ENCODE measurements around the gene PHF12.
A peak's percentile ranks its signal among the peaks of the same experiment; 100 is the strongest.
"Not testable (repeated sequence)": the region's sequence is repeated elsewhere in the genome, so short reads cannot be mapped to it uniquely, and the experiment has no call there.

PHF12 gene

DNA sequence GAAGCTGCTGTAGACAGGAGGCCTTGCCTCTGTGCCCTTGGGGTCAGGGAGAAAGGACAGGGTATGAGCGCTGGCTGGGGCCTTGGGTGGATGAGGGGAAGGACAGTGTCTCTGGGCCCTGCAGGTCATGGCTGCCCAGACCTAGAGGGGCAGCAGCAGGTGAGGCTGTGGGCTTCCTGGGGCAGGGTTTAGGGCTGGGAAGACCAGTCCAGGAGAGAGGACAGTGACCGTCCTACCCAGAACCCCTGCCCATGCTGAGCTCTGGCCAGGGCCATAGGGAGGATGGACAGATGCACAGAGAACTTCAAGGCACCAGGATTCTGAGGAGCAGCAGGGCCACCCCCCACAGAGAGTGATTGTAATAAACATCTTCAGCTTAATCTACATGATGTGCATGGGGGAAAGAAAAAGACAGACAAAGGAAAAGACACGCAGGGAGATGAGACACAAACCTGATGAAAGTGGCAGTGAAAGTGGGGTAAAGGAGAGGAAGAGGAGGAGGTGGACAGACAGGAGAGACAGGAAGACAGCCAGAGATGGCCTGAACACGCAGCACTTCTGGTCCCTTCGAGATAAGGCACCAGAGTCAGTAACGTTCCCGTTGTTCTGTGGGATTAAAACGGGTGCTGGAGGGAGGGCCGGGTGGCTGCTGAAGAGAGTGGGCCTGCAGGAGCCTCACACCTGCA is 71.3 kb downstream of the PHF12 start:
- no peak for DNase-seq

DNA sequence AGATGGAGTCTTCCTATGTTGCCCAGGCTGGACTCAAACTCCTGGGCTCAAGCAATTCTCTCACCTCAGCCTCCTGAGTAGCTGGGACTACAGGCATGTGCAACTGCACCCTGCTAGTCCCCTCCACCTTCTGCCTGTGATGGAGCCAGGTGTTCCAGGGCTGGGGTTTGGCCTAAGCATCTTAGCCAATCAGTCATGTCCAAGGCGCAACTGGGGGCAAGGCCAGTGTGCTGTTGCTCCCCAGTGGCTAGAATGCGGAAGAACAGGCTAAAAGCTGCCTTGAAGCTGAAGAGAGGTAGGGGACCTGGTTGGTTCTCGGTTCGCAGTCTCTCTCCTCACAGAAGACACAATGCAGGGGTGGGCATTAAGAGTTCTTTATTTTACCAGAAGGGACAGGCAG is 72.3 kb downstream of the PHF12 start:
- DNase-seq, result peak; percentile 9

DNA sequence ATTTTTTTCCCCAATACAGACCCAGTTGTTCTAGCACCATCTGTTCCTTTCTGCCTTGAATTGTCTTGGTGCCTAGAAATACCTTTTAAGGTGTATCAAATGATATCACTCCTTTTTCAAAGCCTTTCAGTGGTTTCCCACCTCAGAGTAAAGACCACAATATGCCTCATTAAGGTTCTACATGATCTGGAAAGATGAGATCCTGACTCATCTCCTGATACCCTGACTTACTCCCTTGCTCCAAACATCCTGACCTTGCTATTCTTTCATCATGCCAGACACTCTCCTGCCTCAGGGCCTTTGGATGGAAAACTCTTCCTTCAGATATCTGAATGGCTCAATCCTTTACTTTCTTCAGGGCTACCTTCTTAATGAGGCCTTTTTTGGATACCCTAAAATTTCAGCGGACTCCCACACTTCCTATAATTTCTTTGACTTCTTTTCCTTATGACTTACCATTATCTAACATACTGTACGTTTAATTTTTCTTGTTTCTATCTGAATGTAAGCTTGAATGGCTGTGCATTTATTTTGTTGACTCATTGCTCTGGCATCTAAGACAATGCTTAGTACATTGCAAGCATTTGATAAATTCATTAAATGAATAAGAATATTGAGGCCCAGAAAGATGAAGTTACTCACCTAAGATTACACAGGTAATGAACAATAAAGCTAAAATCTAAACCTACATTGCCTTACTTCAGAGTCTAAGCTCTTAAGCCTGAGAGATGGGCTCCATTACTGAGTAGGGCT is 73.0 kb downstream of the PHF12 start:
- no peak for DNase-seq

- not testable (repeated sequence) for DNase-seq
Measured at GRCh38 chr17:28877150-28877711, 74.1 kb downstream of the PHF12 start.

- DNase-seq, result no peak
Measured at GRCh38 chr17:28875848-28876550, 75.3 kb downstream of the PHF12 start.

DNA sequence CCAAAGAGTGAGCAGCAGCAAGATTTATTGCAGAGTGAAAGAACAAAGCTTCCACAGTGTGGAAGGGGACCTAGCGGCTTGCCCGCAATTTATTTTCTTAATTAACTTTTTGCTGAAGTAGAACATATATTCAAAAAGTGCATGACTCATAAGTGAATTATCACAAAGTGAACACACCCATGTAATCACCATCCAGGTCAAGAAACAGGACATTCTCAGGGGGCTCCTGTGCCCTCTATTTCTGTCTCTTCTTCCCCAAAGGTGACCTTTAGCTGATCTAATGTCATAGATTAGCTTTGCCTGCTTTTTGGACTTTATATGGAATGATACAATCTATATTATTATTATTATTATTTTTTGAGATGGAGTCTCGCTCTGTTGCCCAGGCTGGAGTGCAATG is 76.6 kb downstream of the PHF12 start:
- no peak for DNase-seq

DNA sequence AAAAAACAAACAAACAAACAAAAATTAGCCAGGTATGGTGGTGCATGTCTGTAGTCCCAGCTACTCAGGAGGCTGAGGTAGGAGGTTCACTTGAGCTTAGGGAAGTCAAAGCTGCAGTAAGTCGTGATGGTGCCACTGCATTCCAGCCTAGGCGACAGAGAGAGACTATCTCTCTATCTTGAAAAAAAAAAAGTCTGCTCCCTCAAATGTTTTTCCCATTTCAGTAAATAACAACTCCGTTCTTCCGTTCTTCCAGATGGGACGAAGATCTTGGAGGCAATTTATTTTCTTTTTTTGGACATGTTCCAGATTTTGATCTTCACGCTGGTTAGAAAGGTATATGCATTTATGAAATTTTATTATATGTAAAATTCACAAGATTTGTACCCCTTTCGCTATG is 77.5 kb downstream of the PHF12 start:
- DNase-seq, result no peak

DNA sequence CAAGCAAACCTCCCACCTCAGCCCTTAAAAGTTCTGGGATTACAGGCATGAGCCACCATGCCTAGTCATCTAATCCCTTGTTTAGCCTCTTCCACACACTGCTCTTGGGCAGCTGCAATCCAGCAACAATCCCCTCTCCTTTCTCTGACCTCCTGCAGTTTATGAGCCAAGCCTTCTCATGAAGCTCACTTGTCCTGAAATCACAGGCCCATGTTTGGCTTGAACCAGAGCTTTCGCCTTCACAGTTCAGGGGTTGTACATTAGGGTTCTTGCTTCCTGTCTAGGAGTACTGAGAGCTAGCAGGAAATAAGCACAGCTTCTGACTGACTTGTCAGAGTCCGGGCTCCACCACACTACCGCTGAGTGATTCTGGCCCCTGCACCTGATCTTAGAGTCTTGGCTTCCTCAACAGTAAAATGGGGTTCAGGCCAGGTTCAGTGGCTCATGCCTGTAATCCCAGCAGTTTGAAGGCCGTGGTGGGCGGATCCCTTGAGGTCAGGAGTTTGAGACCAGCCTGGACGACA is 80.2 kb downstream of the PHF12 start:
- DNase-seq, result no peak

DNA sequence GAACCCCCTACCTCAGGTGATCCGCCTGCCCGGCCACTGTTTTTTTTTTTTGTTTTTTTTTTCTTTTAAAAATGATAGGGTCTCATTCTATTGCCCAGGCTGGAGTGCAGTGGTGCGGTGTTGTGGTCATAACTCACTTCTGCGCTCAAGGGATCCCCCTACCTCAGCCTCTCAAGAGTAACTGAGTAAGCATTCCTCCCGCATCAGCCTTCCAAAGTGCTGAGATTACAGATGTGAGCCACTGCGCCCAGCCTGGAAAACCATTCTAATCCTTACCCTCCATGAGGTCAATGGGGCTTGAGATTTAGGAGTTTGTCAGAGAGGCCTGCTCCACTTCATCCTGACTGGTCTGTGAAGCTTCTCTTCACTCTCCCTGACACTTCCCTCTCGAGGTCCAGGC is 84.0 kb downstream of the PHF12 start:
- DNase-seq, result no peak

- DNase-seq, result no peak
Measured at GRCh38 chr17:28865946-28866752, 85.2 kb downstream of the PHF12 start.

DNA sequence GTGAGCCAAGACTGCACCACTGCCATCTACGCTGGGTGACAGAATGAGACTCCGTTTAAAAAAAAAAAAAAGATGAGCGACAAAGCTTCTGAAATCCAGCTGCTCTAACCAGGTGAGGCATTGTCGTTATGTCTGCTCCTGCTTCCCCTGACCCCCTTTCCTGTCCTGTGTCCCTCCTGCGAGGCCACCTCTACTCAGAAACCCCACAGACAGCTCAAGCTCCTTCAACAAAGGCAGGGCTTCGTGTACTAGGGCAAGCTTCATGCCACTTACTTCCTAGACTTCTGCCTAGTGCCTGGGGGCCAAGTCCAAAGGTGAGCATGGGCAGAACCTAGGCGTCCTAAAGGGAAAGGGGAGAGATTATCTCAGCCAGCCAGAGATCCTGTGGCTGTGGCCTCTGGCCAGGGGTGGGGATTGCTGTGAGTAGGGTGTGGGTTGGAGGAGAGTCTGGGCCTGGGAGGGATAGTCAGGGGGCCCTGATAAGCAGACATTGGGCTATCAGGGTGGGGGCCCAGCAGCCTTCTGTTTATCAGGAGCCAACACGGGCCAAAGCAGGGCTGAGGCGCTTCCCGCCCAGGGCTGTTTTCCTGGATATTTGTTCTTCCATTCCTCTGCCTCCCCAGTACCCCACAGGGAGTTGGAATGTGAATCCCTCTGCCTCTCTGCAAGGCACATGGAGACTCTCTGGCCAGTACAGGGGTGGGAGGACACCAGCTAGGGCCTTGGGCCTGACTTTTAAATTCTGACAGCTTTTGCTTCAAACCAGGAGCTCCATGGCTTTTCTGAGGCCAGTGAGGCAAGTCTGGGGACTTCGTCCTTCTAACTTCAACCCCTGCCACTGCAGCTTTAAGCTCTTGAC is 86.1 kb downstream of the PHF12 start:
- DNase-seq, result no peak

- no peak for DNase-seq
Measured at GRCh38 chr17:28863953-28864352, 87.4 kb downstream of the PHF12 start.

DNA sequence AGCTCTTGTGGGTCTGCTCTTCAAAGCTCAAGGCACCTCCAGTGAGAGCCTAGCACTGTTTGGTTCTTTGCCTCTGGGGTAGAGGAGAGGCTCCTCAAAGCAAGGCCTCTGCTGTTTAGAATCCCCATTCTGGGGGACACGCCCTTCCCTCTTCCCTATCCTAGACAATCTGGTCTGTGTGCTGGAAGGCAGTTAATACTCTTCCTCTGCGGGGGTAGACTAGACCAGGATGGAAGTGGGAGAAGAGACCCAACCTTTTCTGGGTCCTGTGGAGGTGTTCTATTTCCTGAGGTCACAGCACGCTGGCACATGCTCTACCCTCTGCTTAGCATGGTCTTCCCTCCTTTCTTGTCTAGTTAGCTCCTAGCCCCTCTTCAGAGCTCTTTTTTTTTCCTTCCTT is 88.8 kb downstream of the PHF12 start:
- no peak for DNase-seq

- no peak for DNase-seq
Measured at GRCh38 chr17:28861393-28862203, 89.7 kb downstream of the PHF12 start.

DNA sequence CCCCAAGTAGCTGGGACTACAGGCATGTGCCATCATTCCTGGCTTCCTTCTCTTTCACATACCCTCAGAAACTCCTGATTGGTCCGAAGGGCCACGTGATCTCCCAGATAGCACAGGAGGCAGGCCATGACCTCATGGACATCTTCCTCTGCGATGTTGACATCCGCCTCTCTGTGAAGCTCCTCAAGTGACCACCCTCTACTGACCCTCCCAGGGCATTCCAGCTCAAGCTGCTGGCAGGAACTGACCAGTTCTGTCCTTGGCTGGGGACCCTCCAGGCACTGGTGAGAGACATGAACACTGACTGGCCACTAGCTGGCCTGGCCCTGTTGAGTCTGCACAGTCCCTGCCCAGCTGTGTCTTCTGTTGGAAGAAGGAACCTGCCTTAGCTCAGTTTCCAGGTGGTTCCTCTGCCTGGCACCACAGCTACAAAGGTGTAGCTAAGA is 90.9 kb downstream of the PHF12 start:
- DNase-seq, result no peak

- no peak for DNase-seq
Measured at GRCh38 chr17:28858801-28859355, 92.4 kb downstream of the PHF12 start.

- no peak for DNase-seq
Measured at GRCh38 chr17:28857905-28858800, 93.2 kb downstream of the PHF12 start.

- no peak for DNase-seq
Measured at GRCh38 chr17:28856028-28856574, 95.2 kb downstream of the PHF12 start.

DNA sequence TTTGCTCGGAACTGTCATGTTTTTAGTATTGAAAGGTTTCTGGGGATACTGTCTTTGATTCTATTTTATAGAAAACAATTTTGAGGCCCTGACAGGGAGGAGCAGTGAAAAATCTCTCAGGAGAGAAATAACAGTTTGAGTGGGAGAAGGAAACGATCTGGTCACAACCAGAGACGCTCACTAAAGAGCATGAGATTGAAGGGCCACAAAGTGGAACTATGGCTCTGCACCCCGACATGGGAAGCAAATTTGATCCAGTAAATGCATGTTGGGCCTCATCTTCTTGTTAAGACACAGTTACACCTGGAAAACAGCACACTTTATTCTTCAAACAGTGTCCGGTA is 96.0 kb downstream of the PHF12 start:
- no peak for DNase-seq
